H1 (cell line): ENCODE data around the gene OR13G1. TPM values are rescaled to one million over a fixed set of nuclear protein-coding genes. Genes with fewer than 3 reads are reported as not detected.

Experiments used
- CTCF ChIA-PET: fragments of 300-600 bp; sonication (Branson Sonifier 250); formaldehyde crosslinking; loops from one replicate; lab custom pipeline; 2021; ENCODE audit not compliant: partially characterized antibody; lab: Charles Lee
- POLR2A ChIA-PET: fragments of 300-600 bp; sonication (Branson Sonifier 250); formaldehyde crosslinking; loops from one replicate; lab custom pipeline; 2021; ENCODE audit warnings: inconsistent platforms; ENCODE audit not compliant: partially characterized antibody; lab: Charles Lee
- DNase-seq, 2 experiments: peaks; one replicate each; pipeline versions ENCODE4 v3.0.0 to v3.0.0-alpha.2; 2010 to 2022; ENCODE audit warnings: low spot score in 2 of 2, low read depth in 1 of 2, mixed read lengths in 1 of 2
- FAIRE-seq: peaks from 2 replicates; lab custom pipeline; 2011; peaks lifted over from hg19 to GRCh38; lab: Jason Lieb, UNC
- H2AFZ ChIP-seq: 2 replicates; pipeline ENCODE4 v1.8.1; 2012; ENCODE audit warnings: low read length, inconsistent platforms
- H2AK5ac ChIP-seq: 2 replicates; pipeline ENCODE4 v1.6.1; 2013; ENCODE audit warnings: low read depth, low read length
- H2BK120ac ChIP-seq: replicated peaks from 2 replicates; pipeline ENCODE3; 2013; ENCODE audit warnings: low read depth, low read length, inconsistent platforms
- H2BK12ac ChIP-seq: 2 replicates; pipeline ENCODE4 v1.6.1; 2013; ENCODE audit warnings: low read depth, low read length
- H2BK15ac ChIP-seq: 2 replicates; pipeline ENCODE4 v1.6.1; 2013; ENCODE audit warnings: low read length
- H2BK20ac ChIP-seq: 2 replicates; pipeline ENCODE4 v1.6.1; 2013; ENCODE audit warnings: low read length
- H2BK5ac ChIP-seq: 2 replicates; pipeline ENCODE4 v1.6.1; 2013; ENCODE audit warnings: low read depth, low read length
- H3K14ac ChIP-seq: 2 replicates; pipeline ENCODE4 v1.6.1; 2013; ENCODE audit warnings: inconsistent platforms; ENCODE audit not compliant: insufficient read length
- H3K18ac ChIP-seq: 2 replicates; pipeline ENCODE4 v1.6.1; 2013; ENCODE audit warnings: low read length; ENCODE audit errors: extremely low read depth
- H3K23ac ChIP-seq: 2 replicates; pipeline ENCODE4 v1.6.1; 2013; ENCODE audit warnings: inconsistent platforms; ENCODE audit not compliant: insufficient read length
- H3K23me2 ChIP-seq: 2 replicates; pipeline ENCODE4 v1.6.1; 2013; ENCODE audit warnings: low read depth, low read length
- H3K27ac ChIP-seq: 2 replicates; pipeline ENCODE4 v1.6.1; 2011; ENCODE audit warnings: low read depth, low read length, inconsistent platforms
- H3K27me3 ChIP-seq, 4 experiments: replicated peaks in 1 of 4; 1 replicate in 1 of 4; 2 replicates in 3 of 4; pipeline versions ENCODE4 v1.6.1 to v1.8.1; 2011 to 2013; ENCODE audit warnings: low read length in 3 of 4, mild to moderate bottlenecking in 3 of 4, inconsistent platforms in 2 of 4, mixed read lengths in 2 of 4, moderate library complexity in 1 of 4; ENCODE audit not compliant: control insufficient read depth in 3 of 4, insufficient read depth in 3 of 4; ENCODE audit errors: extremely low read depth in 1 of 4
- H3K36me3 ChIP-seq, 4 experiments: 2 replicates each; pipeline versions ENCODE4 v1.6.1 to v1.8.1; 2011 to 2013; ENCODE audit warnings: mild to moderate bottlenecking in 4 of 4, low read length in 3 of 4, moderate library complexity in 2 of 4, control low read depth in 1 of 4, inconsistent platforms in 1 of 4; ENCODE audit not compliant: insufficient read depth in 4 of 4, control insufficient read depth in 2 of 4
- H3K4ac ChIP-seq: replicated peaks from 2 replicates; pipeline ENCODE3; 2013; ENCODE audit warnings: low read length, low read depth, mixed read lengths, inconsistent platforms; ENCODE audit not compliant: insufficient read length
- H3K4me1 ChIP-seq, 4 experiments: replicated peaks in 1 of 4; 1 replicate in 1 of 4; 2 replicates in 3 of 4; pipeline versions ENCODE4 v1.6.1 to v1.8.1; 2011 to 2013; ENCODE audit warnings: low read length in 3 of 4, inconsistent platforms in 2 of 4, mixed read lengths in 1 of 4; ENCODE audit not compliant: insufficient read depth in 4 of 4, control insufficient read depth in 3 of 4
- H3K4me2 ChIP-seq, 2 experiments: 2 replicates each; pipeline versions ENCODE4 v1.6.1 to v1.8.1; 2011 to 2013; ENCODE audit warnings: low read depth in 2 of 2, low read length in 2 of 2, control low read depth in 1 of 2, inconsistent platforms in 1 of 2, mild to moderate bottlenecking in 1 of 2; ENCODE audit not compliant: insufficient read depth in 1 of 2
- H3K4me3 ChIP-seq, 4 experiments: fragments of 200-600, 300-600 bp in 1 of 4; sonication (generic), shearing (Covaris generic), sonication (Bioruptor Twin) in 1 of 4; 2 replicates each; pipeline versions ENCODE4 v1.5.1 to v1.8.1; 2011 to 2016; ENCODE audit warnings: low read length in 4 of 4, low read depth in 3 of 4, control low read depth in 2 of 4, inconsistent platforms in 2 of 4, mild to moderate bottlenecking in 2 of 4, mixed read lengths in 1 of 4, moderate library complexity in 1 of 4; ENCODE audit not compliant: insufficient read depth in 2 of 4; ENCODE audit errors: extremely low read depth in 1 of 4
- H3K56ac ChIP-seq: replicated peaks from 2 replicates; pipeline ENCODE3; 2013; ENCODE audit warnings: low read depth, mild to moderate bottlenecking, mixed read lengths, low read length, inconsistent platforms; ENCODE audit not compliant: insufficient read length
- H3K79me1 ChIP-seq: 2 replicates; pipeline ENCODE4 v1.6.1; 2013; ENCODE audit warnings: low read depth, low read length, control low read depth
- H3K79me2 ChIP-seq, 2 experiments: 2 replicates each; pipeline versions ENCODE4 v1.6.1 to v1.8.1; 2012 to 2013; ENCODE audit warnings: low read length in 2 of 2, mild to moderate bottlenecking in 2 of 2, inconsistent platforms in 1 of 2; ENCODE audit not compliant: insufficient read depth in 2 of 2, control insufficient read depth in 1 of 2
- H3K9ac ChIP-seq, 4 experiments: replicated peaks in 1 of 4; 1 replicate in 1 of 4; 2 replicates in 3 of 4; pipeline versions ENCODE4 v1.6.1 to v1.8.1; 2011 to 2013; ENCODE audit warnings: low read depth in 3 of 4, low read length in 3 of 4, control low read depth in 2 of 4, mild to moderate bottlenecking in 2 of 4, moderate library complexity in 2 of 4, inconsistent platforms in 1 of 4; ENCODE audit errors: extremely low read depth in 1 of 4
- H3K9me3 ChIP-seq, 2 experiments: 2 replicates each; pipeline versions ENCODE4 v1.6.1 to v1.8.1; 2012 to 2013; ENCODE audit warnings: mild to moderate bottlenecking in 2 of 2, moderate library complexity in 2 of 2, control low read depth in 1 of 2, inconsistent platforms in 1 of 2, low read depth in 1 of 2, low read length in 1 of 2, mixed read lengths in 1 of 2; ENCODE audit not compliant: insufficient read depth in 2 of 2
- H4K20me1 ChIP-seq, 2 experiments: replicated peaks in 1 of 2; 2 replicates each; pipeline versions ENCODE3 to v1.8.1; 2011 to 2013; ENCODE audit warnings: inconsistent platforms in 2 of 2, low read length in 2 of 2, mild to moderate bottlenecking in 1 of 2; ENCODE audit not compliant: insufficient read depth in 2 of 2, control insufficient read depth in 1 of 2
- H4K5ac ChIP-seq: 2 replicates; pipeline ENCODE4 v1.6.1; 2013; ENCODE audit warnings: low read length, low read depth, mixed read lengths, inconsistent platforms; ENCODE audit not compliant: insufficient read length
- H4K8ac ChIP-seq: 2 replicates; pipeline ENCODE4 v1.8.0; 2013; ENCODE audit warnings: mild to moderate bottlenecking, moderate library complexity, low read length, inconsistent platforms; ENCODE audit not compliant: insufficient read depth; ENCODE audit errors: extremely low read depth
- H4K91ac ChIP-seq: replicated peaks from 2 replicates; pipeline ENCODE3; 2013; ENCODE audit warnings: low read length, mixed read lengths, inconsistent platforms; ENCODE audit not compliant: insufficient read length
- ATF2 ChIP-seq: IDR thresholded peaks from 2 replicates; pipeline ENCODE4 v1.6.1; 2012; ENCODE audit warnings: low read length, inconsistent platforms
- BACH1 ChIP-seq: IDR thresholded peaks from 2 replicates; pipeline ENCODE4 v1.6.1; 2012; ENCODE audit warnings: low read length, improper control_type of control experiment
- CHD1 ChIP-seq: IDR thresholded peaks from 2 replicates; pipeline ENCODE4 v1.6.1; 2012; ENCODE audit warnings: low read depth, low read length, improper control_type of control experiment
- GABPA ChIP-seq: IDR thresholded peaks from 2 replicates; pipeline ENCODE4 v1.6.1; 2011; ENCODE audit warnings: mild to moderate bottlenecking, low read length, moderate library complexity, borderline replicate concordance; ENCODE audit not compliant: insufficient read depth
- JUND ChIP-seq: IDR thresholded peaks from 2 replicates; pipeline ENCODE4 v1.6.1; 2011; ENCODE audit warnings: mild to moderate bottlenecking, improper control_type of control experiment, low read length
- POLR2AphosphoS5 ChIP-seq: IDR thresholded peaks from 2 replicates; pipeline ENCODE4 v1.6.1; 2011; ENCODE audit warnings: low read depth, low read length
- POU5F1 ChIP-seq: IDR thresholded peaks from 2 replicates; pipeline ENCODE4 v1.6.1; 2011; ENCODE audit warnings: low read depth, mild to moderate bottlenecking, low read length, moderate library complexity
- RAD21 ChIP-seq, 2 experiments: IDR thresholded peaks in 1 of 2; conservative IDR thresholded peaks in 1 of 2; 2 replicates each; pipeline ENCODE4 v1.6.1; 2011; ENCODE audit warnings: low read depth in 2 of 2, low read length in 2 of 2, improper control_type of control experiment in 1 of 2, inconsistent platforms in 1 of 2, mild to moderate bottlenecking in 1 of 2, moderate library complexity in 1 of 2
- SIX5 ChIP-seq: IDR thresholded peaks from 2 replicates; pipeline ENCODE4 v1.6.1; 2011; ENCODE audit warnings: mild to moderate bottlenecking, low read depth, low read length
- TAF7 ChIP-seq: optimal IDR thresholded peaks from 2 replicates; pipeline ENCODE3; 2011; ENCODE audit warnings: low read depth, mild to moderate bottlenecking, inconsistent platforms, low read length, moderate library complexity, borderline replicate concordance
- TEAD4 ChIP-seq: IDR thresholded peaks from 2 replicates; pipeline ENCODE4 v1.6.1; 2012; ENCODE audit warnings: low read depth, low read length, inconsistent platforms, mixed read lengths
- WGBS, 2 experiments: shearing (Covaris generic) in 1 of 2; methylation state at CpG; one replicate each; pipeline versions ENCODE4 v1.1.6 to v1.1.7; 2013 to 2015; ENCODE audit warnings: low lambda C conversion rate in 2 of 2, mixed read lengths in 2 of 2, inconsistent platforms in 1 of 2, low coverage in 1 of 2, missing lambda C conversion rate in 1 of 2; ENCODE audit not compliant: insufficient replicate concordance in 2 of 2, insufficient coverage in 1 of 2, insufficient read length in 1 of 2; ENCODE audit errors: extremely low coverage in 1 of 2, missing lambda C conversion rate in 1 of 2; 5-methylcytosine and 5-hydroxymethylcytosine counted together
- polyA plus RNA-seq, 7 experiments: library from polyadenylated mRNA; depleted of rRNA in 3 of 7; stranded (reverse) in 5 of 7; unstranded in 2 of 7; fragments of >200 nt in 5 of 7; fragments of 200-250 nt in 2 of 7; gene quantifications; 1 replicate in 5 of 7; 2 replicates in 1 of 7; 4 replicates in 1 of 7; pipeline versions ENCODE4 v1.2.1 to v1.2.3, GENCODE V29; 2011 to 2013; ENCODE audit warnings: missing spikeins in 2 of 7, mixed read lengths in 2 of 7
- total RNA-seq: library from RNA; stranded (reverse); fragmentation: NEBNext Ultra II Directional; extraction: Animal tissue kit (Norgen Biotek cat#: 25700); gene quantifications from 2 replicates; pipeline ENCODE4 v1.2.1, GENCODE V29; 2021
- TF ChIP-seq, protein P1 (sequence below): IDR thresholded peaks from 2 replicates; pipeline ENCODE4 v1.6.1; 2011; ENCODE audit warnings: low read length, improper control_type of control experiment

The OR13G1 gene
- total and polyA plus RNA-seq, 2 of the 8 experiments (the other 6 are each of a cell fraction or from before 2014, with no cell fraction given): not detected

DNA sequence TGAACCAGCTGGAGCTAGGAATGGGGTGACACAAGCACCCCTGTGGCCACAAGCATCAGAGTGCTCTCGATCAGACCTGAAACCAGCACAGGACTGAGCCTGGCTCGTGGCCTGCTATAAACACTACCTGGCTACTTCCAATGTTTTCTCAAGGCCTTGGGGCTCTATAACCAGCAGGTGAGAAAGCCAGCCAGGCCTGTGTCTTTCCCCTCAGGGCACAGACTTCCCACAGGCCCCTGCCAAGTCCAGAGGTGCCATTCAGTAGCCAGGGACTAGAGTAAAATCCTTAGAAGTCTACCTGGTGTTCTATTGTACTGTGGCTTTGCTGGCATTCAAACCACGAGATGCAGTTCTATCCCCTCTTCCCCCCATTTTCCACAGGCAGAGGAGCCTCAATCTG, 51.6 kb downstream of the OR13G1 start:
- Histone ChIP-seq H2BK12ac (no peak overlapping the region), H3K36me3 (no peaks in the 10 kb centered on the region), H3K23me2 (no peaks in the 10 kb centered on the region), H2AFZ (no peak overlapping the region), H4K5ac (no peak overlapping the region), H3K4me1 (no peaks in the 10 kb centered on the region), H3K9me3 (peaks cover 16% of the 10 kb centered on the region in 2 experiments; a peak in 2 of 4 replicates), H2BK20ac (no peak overlapping the region), H3K79me2 (no peaks in the 10 kb centered on the region), H2BK15ac (no peak overlapping the region), H4K91ac (no peak overlapping the region), H3K27me3 (no peaks in the 10 kb centered on the region), H3K23ac (no peak overlapping the region), H3K79me1 (no peaks in the 10 kb centered on the region), H4K20me1 (no peaks in the 10 kb centered on the region), H3K27ac (no peak overlapping the region), H2AK5ac (no peak overlapping the region), H4K8ac (no peak overlapping the region), H3K18ac (no peak overlapping the region), H2BK120ac (no peak overlapping the region), H2BK5ac (no peak overlapping the region), H3K4ac (no peak overlapping the region), H3K14ac (no peak overlapping the region), H3K9ac (no peak overlapping the region), H3K56ac (no peak overlapping the region), H3K4me2 (no peak overlapping the region), H3K4me3 (no peak overlapping the region)
- no peak for DNase-seq
- FAIRE-seq: no peak
- 52% methylated on average over 3 of the region's 3 CpGs; no CpG with 5 or more reads in 1 of the 2 experiments for WGBS, 2 experiments
- CTCF ChIA-PET: interaction anchor here (1.0 kb wide), 1 partner anchor 10 kb away, joined by 3 read pairs; no protein-coding TSS in a partner anchor
- POLR2A ChIA-PET: no interaction called here
- TF ChIP-seq RAD21 (IDR thresholded peaks at IDR 0.05 in 1 of 2, conservative IDR thresholded peaks at IDR 0.05 in 1 of 2; ENCODE audit: low read depth in 2 of 2, low read length in 2 of 2) (no peak), SIX5 (no peak), GABPA (no peak), CHD1 (no peak), JUND (no peak), TEAD4 (no peak), TAF7 (no peak), ATF2 (no peak), POU5F1 (no peak), BACH1 (no peak), POLR2AphosphoS5 (no peak)
- TF ChIP-seq, protein P1, sequence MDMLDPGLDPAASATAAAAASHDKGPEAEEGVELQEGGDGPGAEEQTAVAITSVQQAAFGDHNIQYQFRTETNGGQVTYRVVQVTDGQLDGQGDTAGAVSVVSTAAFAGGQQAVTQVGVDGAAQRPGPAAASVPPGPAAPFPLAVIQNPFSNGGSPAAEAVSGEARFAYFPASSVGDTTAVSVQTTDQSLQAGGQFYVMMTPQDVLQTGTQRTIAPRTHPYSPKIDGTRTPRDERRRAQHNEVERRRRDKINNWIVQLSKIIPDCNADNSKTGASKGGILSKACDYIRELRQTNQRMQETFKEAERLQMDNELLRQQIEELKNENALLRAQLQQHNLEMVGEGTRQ: no peak
